GM23248 (cell line): Measurements from ENCODE around the gene ARHGAP33.

Source experiments
- EZH2 ChIP-seq: fragments of 200-600 bp; sonication (generic); IDR thresholded peaks from 2 replicates; pipeline ENCODE4 v1.6.1; 2018; ENCODE audit warnings: antibody characterized with exemption, mild to moderate bottlenecking; ENCODE audit not compliant: insufficient read depth, poor library complexity, severe bottlenecking
- EZH2phosphoT487 ChIP-seq: fragments of 200-600 bp; sonication (generic); IDR thresholded peaks from 2 replicates; pipeline ENCODE4 v1.6.1; 2018; ENCODE audit warnings: antibody characterized with exemption, moderate library complexity, mild to moderate bottlenecking, low read depth; ENCODE audit not compliant: insufficient read depth

DNA sequence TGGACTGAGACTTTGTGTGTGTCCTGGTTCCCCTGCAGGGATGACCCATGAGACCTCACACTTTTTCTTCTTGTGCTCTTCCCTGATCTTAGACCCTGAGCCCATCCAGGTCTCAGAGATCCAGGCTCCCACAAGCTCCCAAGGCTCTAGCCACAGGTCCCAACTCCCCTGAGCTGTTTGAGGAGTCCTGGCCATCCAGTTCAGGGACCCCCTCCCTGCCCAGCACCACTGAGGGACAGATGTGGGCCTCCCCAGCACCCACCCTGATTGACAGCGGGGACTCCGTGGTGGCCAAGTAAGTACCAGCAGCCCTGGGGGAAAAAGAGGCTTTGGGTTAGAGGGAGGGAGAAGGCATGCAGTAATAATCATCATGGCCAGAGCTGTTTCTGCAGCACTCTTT, 15.7 kb upstream of the ARHGAP33 start:
- no peak for TF ChIP-seq EZH2
- no peak for TF ChIP-seq EZH2phosphoT487
